PFSK-1 (cell line): ENCODE results near the gene RASGRP3. TPM values are rescaled to one million over a fixed set of nuclear protein-coding genes. Genes with fewer than 3 reads are reported as not detected.

Experiments
- FOXP2 ChIP-seq: optimal IDR thresholded peaks from 2 replicates; pipeline ENCODE3; 2011; ENCODE audit warnings: borderline replicate concordance, control low read depth, inconsistent platforms; ENCODE audit not compliant: insufficient read depth; ENCODE audit errors: extremely low read length, extremely low read depth
- POLR2AphosphoS5 ChIP-seq: IDR thresholded peaks from 2 replicates; pipeline ENCODE4 v1.6.1; 2012; ENCODE audit warnings: low read depth, mild to moderate bottlenecking, control low read depth, low read length, moderate library complexity
- REST ChIP-seq, 2 experiments: IDR thresholded peaks; 2 replicates each; pipeline versions ENCODE4 v1.6.1 to v1.8.0; 2011 to 2012; ENCODE audit warnings: low read depth in 2 of 2, low read length in 2 of 2, control low read depth in 1 of 2, inconsistent platforms in 1 of 2, mild to moderate bottlenecking in 1 of 2, moderate library complexity in 1 of 2; ENCODE audit not compliant: insufficient read depth in 1 of 2
- SIN3A ChIP-seq: IDR thresholded peaks from 2 replicates; pipeline ENCODE4 v1.6.1; 2012; ENCODE audit warnings: mild to moderate bottlenecking, low read length, moderate library complexity, borderline replicate concordance; ENCODE audit not compliant: insufficient read depth
- TAF1 ChIP-seq: IDR thresholded peaks from 2 replicates; pipeline ENCODE4 v1.6.1; 2012; ENCODE audit warnings: low read length, control low read depth, borderline replicate concordance; ENCODE audit not compliant: insufficient read depth
- polyA plus RNA-seq: library from polyadenylated mRNA; unstranded; fragments of >200 nt; gene quantifications from one replicate; pipeline ENCODE4 v1.2.1, GENCODE V29; 2012; ENCODE audit warnings: low read depth, missing spikeins; ENCODE audit not compliant: insufficient read length

Gene RASGRP3
- polyA plus RNA-seq, result not detected

- TF ChIP-seq POLR2AphosphoS5 (no peak), FOXP2 (no peak), SIN3A (0 out of 2 replicates have a peak, but pooled peaks have one; percentile 37), TAF1 (no peak)
Observed at GRCh38 chr2:33476131-33476792, at the start of gene RASGRP3. Gene RASGRP3, plus strand, starts transcription at chr2:33476649. Its CDS starts 38,488 bp downstream, at chr2:33515137.

GRCh38 chr2:33426666-33427231 lies 49.7 kb upstream of the RASGRP3 start:
- TF ChIP-seq TAF1 (no peak), FOXP2 (no peak), SIN3A (no peak), REST (IDR thresholded peaks at IDR 0.05; ENCODE audit: insufficient read depth in 1 of 2, low read depth in 2 of 2, low read length in 2 of 2) (no peak), POLR2AphosphoS5 (no peak)

GRCh38 chr2:33430077-33430476 lies 46.4 kb upstream of the RASGRP3 start:
- TF ChIP-seq SIN3A, result no peak
- TF ChIP-seq POLR2AphosphoS5, result no peak
- no peak for TF ChIP-seq FOXP2

GRCh38 chr2:33430856-33431255 lies 45.6 kb upstream of the RASGRP3 start:
- TF ChIP-seq TAF1 (no peak), SIN3A (no peak), POLR2AphosphoS5 (no peak), REST (IDR thresholded peaks at IDR 0.05; ENCODE audit: insufficient read depth in 1 of 2, low read depth in 2 of 2, low read length in 2 of 2) (no peak)

GRCh38 chr2:33432871-33433270 lies 43.6 kb upstream of the RASGRP3 start:
- TF ChIP-seq SIN3A, result no peak
- TF ChIP-seq POLR2AphosphoS5, result no peak
- no peak for TF ChIP-seq FOXP2
- no peak for TF ChIP-seq TAF1
- no peak for TF ChIP-seq REST (IDR thresholded peaks at IDR 0.05; ENCODE audit: insufficient read depth in 1 of 2, low read depth in 2 of 2, low read length in 2 of 2)
